PC-9 (cell line): ENCODE results near the gene GRIK3. TPM values are rescaled to one million over a fixed set of nuclear protein-coding genes. Genes with fewer than 3 reads are reported as not detected.

Experiments
- BruUV-seq: library from RNA; stranded (reverse); fragments of 400-500 nt; replicated peaks from 2 replicates; lab custom pipeline; 2021; lab: Mats Ljungman, UMichigan
- CTCF ChIA-PET: fragments of 300-600 bp; sonication (Branson Sonifier 250); formaldehyde crosslinking; loops from one replicate; lab custom pipeline; 2022; ENCODE audit warnings: antibody characterized with exemption; lab: Charles Lee
- POLR2A ChIA-PET: fragments of 300-600 bp; sonication (Branson Sonifier 250); formaldehyde crosslinking; loops from one replicate; lab custom pipeline; 2022; ENCODE audit warnings: antibody characterized with exemption; ENCODE audit not compliant: unreplicated experiment; lab: Charles Lee
- DNase-seq, 2 experiments: peaks; one replicate each; pipeline versions ENCODE4 v3.0.0 to v3.0.0-alpha.2; 2015 to 2022; ENCODE audit warnings: mixed read lengths in 1 of 2
- H2AFZ ChIP-seq: fragments of 200-600 bp; sonication (generic); 2 replicates; pipeline ENCODE4 v1.8.1; 2017; ENCODE audit warnings: antibody characterized with exemption
- H3F3A ChIP-seq: fragments of 200-600 bp; sonication (generic); 2 replicates; pipeline ENCODE4 v1.8.1; 2017; ENCODE audit warnings: antibody characterized with exemption, mild to moderate bottlenecking, low read depth; ENCODE audit not compliant: insufficient read depth
- H3K27ac ChIP-seq: fragments of 200-600 bp; sonication (generic); 2 replicates; pipeline ENCODE4 v1.6.1; 2016; ENCODE audit warnings: mixed run types
- H3K27me3 ChIP-seq: fragments of 200-600 bp; sonication (generic); 2 replicates; pipeline ENCODE4 v1.6.1; 2016; ENCODE audit warnings: low read depth, mixed run types; ENCODE audit not compliant: insufficient read depth
- H3K36me3 ChIP-seq: fragments of 200-600 bp; sonication (generic); 2 replicates; pipeline ENCODE4 v1.6.1; 2016; ENCODE audit warnings: low read depth, mixed run types
- H3K4me1 ChIP-seq: fragments of 200-600 bp; sonication (generic); replicated peaks from 2 replicates; pipeline ENCODE4 v1.6.1; 2016; ENCODE audit warnings: mixed run types; ENCODE audit not compliant: insufficient read depth
- H3K4me2 ChIP-seq: fragments of 200-600 bp; sonication (generic); 2 replicates; pipeline ENCODE4 v1.6.1; 2017; ENCODE audit warnings: mixed run types
- H3K4me3 ChIP-seq: fragments of 200-600 bp; sonication (generic); 2 replicates; pipeline ENCODE4 v1.6.1; 2016; ENCODE audit warnings: mixed run types
- H3K79me2 ChIP-seq: fragments of 200-600 bp; sonication (generic); 2 replicates; pipeline ENCODE4 v1.6.1; 2017; ENCODE audit warnings: low read depth, mixed run types
- H3K9me2 ChIP-seq: fragments of 200-600 bp; sonication (generic); 2 replicates; pipeline ENCODE4 v1.8.1; 2017; ENCODE audit warnings: mild to moderate bottlenecking; ENCODE audit not compliant: insufficient read depth
- H3K9me3 ChIP-seq: fragments of 200-600 bp; sonication (generic); 2 replicates; pipeline ENCODE4 v1.8.1; 2016; ENCODE audit warnings: low read depth; ENCODE audit not compliant: insufficient read depth
- H4K20me1 ChIP-seq: fragments of 200-600 bp; sonication (generic); 2 replicates; pipeline ENCODE4 v1.8.1; 2017; ENCODE audit not compliant: insufficient read depth
- EZH2 ChIP-seq: fragments of 200-600 bp; sonication (generic); IDR thresholded peaks from 2 replicates; pipeline ENCODE4 v1.8.0; 2017; ENCODE audit warnings: antibody characterized with exemption, low read depth
- intact Hi-C: fragments of 100-400 bp; cut with micrococcal nuclease; formaldehyde crosslinking; loops from one replicate; pipeline ENCODE4 v1.10.0; 2022; ENCODE audit not compliant: unreplicated experiment
- total RNA-seq: library from RNA; stranded (reverse); gene quantifications from 2 replicates; pipeline ENCODE4 v1.2.3, GENCODE V29; 2021
- TF ChIP-seq, protein P1 (sequence below): fragments of 200-600 bp; sonication (generic); conservative IDR thresholded peaks from 2 replicates; pipeline ENCODE4 v1.6.1; 2017; ENCODE audit warnings: mixed run types, antibody characterized with exemption, mild to moderate bottlenecking, moderate library complexity

GRIK3 gene
- total RNA-seq, 1 experiment from 2014 or later, result not detected

DNA sequence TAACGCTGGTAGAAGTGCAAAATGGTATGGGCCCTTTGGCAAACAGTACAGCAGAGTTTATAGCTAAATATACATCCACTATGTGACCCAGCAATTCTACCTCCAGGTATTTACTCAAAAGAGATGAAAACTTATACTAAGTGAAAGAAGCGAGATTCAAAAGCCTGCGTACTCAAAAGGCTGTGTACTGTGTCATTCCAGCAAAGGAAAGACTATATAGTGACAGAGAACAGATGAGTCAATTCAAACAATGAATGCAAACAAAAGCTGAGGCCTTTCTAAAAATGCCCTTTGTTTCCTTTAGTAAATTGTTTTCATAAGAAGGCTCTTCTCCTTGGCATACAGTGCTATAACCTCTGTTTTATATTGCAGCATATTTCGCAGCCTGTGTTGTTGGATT is 282.8 kb downstream of the GRIK3 start:
- BruUV-seq, result no TSS peak
- no peak overlapping the region for H3K4me3 ChIP-seq
- peaks cover 29% of the 10 kb centered on the region for H3K4me1 ChIP-seq
- no peak overlapping the region for H2AFZ ChIP-seq
- H4K20me1 ChIP-seq, result no peaks in the 10 kb centered on the region; the same call in 1 of the 2 replicates
- no peaks in the 10 kb centered on the region for H3K36me3 ChIP-seq
- no peak overlapping the region for H3K4me2 ChIP-seq
- TF ChIP-seq, protein P1, sequence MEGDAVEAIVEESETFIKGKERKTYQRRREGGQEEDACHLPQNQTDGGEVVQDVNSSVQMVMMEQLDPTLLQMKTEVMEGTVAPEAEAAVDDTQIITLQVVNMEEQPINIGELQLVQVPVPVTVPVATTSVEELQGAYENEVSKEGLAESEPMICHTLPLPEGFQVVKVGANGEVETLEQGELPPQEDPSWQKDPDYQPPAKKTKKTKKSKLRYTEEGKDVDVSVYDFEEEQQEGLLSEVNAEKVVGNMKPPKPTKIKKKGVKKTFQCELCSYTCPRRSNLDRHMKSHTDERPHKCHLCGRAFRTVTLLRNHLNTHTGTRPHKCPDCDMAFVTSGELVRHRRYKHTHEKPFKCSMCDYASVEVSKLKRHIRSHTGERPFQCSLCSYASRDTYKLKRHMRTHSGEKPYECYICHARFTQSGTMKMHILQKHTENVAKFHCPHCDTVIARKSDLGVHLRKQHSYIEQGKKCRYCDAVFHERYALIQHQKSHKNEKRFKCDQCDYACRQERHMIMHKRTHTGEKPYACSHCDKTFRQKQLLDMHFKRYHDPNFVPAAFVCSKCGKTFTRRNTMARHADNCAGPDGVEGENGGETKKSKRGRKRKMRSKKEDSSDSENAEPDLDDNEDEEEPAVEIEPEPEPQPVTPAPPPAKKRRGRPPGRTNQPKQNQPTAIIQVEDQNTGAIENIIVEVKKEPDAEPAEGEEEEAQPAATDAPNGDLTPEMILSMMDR, result no peak
- no peak for TF ChIP-seq EZH2
- no peak overlapping the region for H3K27ac ChIP-seq
- H3K79me2 ChIP-seq, result no peaks in the 10 kb centered on the region
- H3K9me3 ChIP-seq, result no peaks in the 10 kb centered on the region
- peaks cover 8% of the 10 kb centered on the region; the same call in 1 of the 2 replicates for H3F3A ChIP-seq
- intact Hi-C loops, result no loop called here
- no peaks in the 10 kb centered on the region for H3K9me2 ChIP-seq
- ChIA-PET POLR2A (no interaction called here), CTCF (no interaction called here)
- peak in 1 of 2 experiments; percentile 48 for DNase-seq
- peaks cover 13% of the 10 kb centered on the region; the same call in 1 of the 2 replicates for H3K27me3 ChIP-seq

DNA sequence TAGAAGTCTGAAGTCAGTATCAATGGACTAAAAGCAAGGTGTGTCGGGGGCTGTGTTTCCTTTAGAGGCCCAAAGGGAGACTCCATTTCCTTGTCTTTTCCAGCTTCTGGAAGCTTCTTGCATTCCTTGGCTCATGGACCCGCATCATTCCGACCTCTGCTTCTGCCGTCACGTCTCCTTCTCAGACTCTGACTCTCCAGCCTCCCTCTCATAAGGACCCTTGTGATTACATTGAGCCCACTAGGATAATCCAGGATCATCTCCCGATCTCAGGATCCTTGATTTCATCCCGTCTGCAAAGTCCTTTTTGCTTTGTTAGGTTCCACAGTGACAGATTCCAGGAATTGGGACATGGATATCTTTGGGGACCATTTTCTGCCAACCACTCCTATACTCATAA is 285.8 kb downstream of the GRIK3 start:
- Histone ChIP-seq H4K20me1 (no peaks in the 10 kb centered on the region; the same call in 1 of the 2 replicates), H3K27ac (no peak overlapping the region)
- POLR2A ChIA-PET, result no interaction called here

More for the DNA sequence above, 285.8 kb downstream of the GRIK3 start:
- CTCF ChIA-PET, result no interaction called here
- H2AFZ ChIP-seq, result no peak overlapping the region
- no peaks in the 10 kb centered on the region for H3K9me2 ChIP-seq
- peaks cover 25% of the 10 kb centered on the region for H3K4me1 ChIP-seq
- no peaks in the 10 kb centered on the region for H3K9me3 ChIP-seq
- H3K4me3 ChIP-seq, result no peak overlapping the region
- intact Hi-C loops, result no loop called here
- no TSS peak for BruUV-seq
- peaks cover 13% of the 10 kb centered on the region; the same call in 1 of the 2 replicates for H3K27me3 ChIP-seq
- peaks cover 8% of the 10 kb centered on the region; the same call in 1 of the 2 replicates for H3F3A ChIP-seq
- DNase-seq, result no peak
- TF ChIP-seq, protein P1, result no peak
- TF ChIP-seq EZH2, result no peak
- no peaks in the 10 kb centered on the region for H3K36me3 ChIP-seq
- H3K79me2 ChIP-seq, result no peaks in the 10 kb centered on the region
- H3K4me2 ChIP-seq, result no peak overlapping the region
